Stimulated activated CD4-positive, alpha-beta T cell treated with anti-CD3 and anti-CD28 coated beads, Interleukin-1b, Interleukin-23, amount 100 ng/mL, for 48 hours (primary cell): ENCODE measurements around the gene HYAL3.
"Not testable (repeated sequence)": the region's sequence is repeated elsewhere in the genome, so short reads cannot be mapped to it uniquely, and the experiment has no call there.

ENCODE experiments used
- DNase-seq: peaks from one replicate; pipeline ENCODE4 v3.0.0-alpha.2; 2020

HYAL3 gene

DNA sequence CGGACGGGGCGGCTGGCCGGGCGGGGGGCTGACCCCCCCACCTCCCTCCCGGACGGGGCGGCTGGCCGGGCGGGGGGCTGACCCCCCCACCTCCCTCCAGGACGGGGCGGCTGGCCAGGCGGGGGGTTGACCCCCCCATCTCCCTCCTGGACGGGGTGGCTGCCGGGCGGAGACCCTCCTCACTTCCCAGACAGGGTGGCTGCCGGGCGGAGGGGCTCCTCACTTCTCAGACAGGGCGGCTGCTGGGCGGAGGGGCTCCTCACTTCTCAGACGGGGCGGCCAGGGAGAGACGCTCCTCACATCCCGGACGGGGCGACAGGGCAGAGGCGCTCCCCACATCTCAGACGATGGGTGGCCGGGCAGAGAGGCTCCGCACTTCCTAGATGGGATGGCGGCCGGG lies 12.8 kb upstream of the HYAL3 start:
- not testable (repeated sequence) for DNase-seq

DNA sequence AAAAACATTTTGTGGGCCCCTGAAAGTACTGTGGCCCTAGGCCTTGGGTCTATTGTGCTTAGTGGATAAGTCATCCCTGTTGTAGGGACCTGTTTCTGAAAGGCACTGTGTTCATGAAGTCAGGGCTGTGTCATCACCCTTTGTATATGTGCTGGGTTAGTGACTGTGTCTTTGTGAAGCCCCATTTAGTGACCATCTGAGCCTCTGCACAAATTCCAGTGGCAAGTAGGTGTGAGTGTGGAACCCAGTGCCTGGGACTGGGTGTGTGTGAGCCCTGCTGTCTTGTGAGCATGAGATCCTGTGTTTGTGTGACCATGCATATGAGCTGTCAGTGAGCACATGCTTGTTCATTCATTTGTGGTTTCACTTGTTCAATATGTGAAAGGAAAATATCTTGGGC lies 5.4 kb upstream of the HYAL3 start:
- peak; percentile 43 for DNase-seq

- DNase-seq = no peak
Observed at GRCh38 chr3:50303013-50303815, 4.0 kb upstream of the HYAL3 start, which contains the start of gene HYAL1. Gene HYAL1, minus strand, starts transcription at chr3:50303574. Its CDS starts 618 bp downstream, at chr3:50302956.

- no peak for DNase-seq
Observed at GRCh38 chr3:50302095-50303012, 3.1 kb upstream of the HYAL3 start.

- DNase-seq = no peak
Observed at GRCh38 chr3:50300681-50301254, 1.6 kb upstream of the HYAL3 start.

GRCh38 chr3:50299929-50300680 lies 900 bp upstream of the HYAL3 start:
- no peak for DNase-seq

- no peak for DNase-seq
Observed at GRCh38 chr3:50299638-50299928, 378 bp upstream of the HYAL3 start.

- DNase-seq = no peak
Observed at GRCh38 chr3:50297896-50298725, 1.1 kb downstream of the HYAL3 start.

GRCh38 chr3:50297384-50297775 lies 1.8 kb downstream of the HYAL3 start:
- DNase-seq = no peak

- DNase-seq = no peak
Observed at GRCh38 chr3:50296721-50297383, 2.4 kb downstream of the HYAL3 start.

- DNase-seq = no peak
Observed at GRCh38 chr3:50295553-50296431, 3.4 kb downstream of the HYAL3 start.

DNA sequence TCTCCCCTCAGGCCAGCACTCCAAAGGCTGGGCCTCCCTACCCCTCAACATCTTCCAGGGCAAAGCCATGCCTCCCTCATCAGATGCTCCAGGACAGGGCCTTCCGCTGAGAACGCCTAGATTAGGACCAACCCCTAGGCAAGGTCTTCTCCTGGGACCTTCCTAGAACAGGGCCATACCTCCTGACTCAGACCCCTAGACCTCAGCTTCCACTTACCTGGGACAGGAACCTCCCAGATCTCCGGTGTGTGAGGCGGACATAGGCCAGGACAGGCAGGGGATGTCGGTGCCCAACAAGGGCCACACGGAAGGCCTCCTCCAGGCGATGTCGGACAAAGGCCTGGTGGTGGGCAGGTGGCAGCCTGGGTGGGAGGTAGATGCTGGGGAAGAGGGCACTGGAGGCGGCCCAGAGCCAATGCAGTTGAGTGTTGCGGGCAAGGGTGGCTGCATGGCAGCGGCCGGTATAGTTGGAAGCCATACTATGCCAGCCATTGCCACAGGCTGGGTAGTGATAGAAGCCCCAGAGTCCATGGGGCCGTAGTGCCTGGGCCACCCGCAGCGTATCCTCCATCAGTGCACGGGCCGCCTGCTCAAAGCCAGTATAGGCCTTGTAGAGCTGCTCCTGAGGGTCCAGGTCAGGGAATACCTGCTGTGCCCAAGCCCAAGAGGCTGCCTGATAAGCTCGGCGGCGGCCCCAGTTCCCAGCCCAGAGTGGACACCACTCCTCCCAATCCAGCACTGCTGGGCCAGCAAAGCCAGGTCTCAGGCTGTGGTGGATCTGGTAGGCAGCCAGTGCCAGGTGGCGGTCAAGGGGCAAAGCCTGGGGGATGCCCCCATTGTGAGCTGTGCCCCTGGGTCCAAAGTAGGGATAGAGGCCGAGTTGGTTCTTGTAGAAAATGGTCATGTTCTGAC lies 4.5 kb downstream of the HYAL3 start:
- DNase-seq = no peak

DNA sequence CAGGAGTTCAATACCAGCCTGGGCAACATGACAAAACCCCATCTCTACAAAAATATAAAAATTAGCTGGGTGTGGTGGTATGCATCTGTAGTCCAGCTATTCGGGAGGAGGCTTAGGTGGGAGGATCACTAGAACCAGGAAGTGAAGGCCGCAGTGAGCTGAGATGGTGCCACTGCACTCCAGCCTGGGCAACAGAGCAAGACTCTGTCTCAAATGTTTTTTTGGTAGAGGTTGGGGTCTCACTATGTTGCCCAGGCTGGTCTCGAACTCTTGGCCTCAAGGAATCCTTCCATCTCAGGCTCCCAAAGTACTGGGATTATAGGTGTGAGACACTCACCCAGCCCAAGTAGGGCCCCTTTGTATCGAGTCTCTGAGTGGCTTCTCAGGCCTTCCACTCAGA lies 5.1 kb downstream of the HYAL3 start:
- no peak for DNase-seq

DNA sequence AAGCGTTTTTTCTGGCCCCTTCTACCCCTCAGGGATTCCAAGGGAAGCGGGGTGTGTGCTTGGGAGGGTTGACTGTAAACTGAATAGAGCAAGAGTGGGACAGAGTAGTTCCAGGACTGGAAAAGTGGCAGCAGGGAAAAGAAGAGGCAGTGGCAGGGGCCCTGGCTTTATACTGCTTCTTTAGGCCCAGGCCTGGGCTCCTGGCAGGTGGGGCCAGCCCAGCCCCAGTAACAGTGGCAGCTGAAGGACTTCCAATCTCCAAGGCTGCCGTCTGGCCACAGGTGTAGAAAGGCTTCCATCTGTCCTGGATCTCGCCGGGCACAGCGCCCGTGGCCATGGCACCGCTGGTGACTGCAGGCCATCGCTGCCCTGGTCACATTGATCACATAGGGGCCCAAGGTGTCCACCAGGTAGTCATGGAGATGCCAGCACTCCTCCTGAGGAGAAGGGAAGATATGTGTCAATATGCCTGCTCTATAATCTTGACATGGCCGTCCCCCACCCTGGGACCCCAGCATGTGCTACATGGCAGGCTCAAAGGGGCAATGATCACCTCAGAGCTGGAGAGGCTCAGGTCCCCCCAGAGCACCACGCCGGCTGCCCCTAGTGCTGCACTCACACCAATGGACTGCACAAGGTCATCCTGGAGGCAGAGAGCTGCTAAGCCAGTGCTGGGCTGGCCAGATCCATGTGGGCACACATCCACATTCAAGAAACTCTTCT lies 6.0 kb downstream of the HYAL3 start:
- DNase-seq = no peak

- peak; percentile 97 for DNase-seq
Observed at GRCh38 chr3:50292159-50293078, 6.8 kb downstream of the HYAL3 start, which contains the start of gene IFRD2. Gene IFRD2, minus strand, starts transcription at chr3:50292429. Its CDS starts 155 bp downstream, at chr3:50292274.

DNA sequence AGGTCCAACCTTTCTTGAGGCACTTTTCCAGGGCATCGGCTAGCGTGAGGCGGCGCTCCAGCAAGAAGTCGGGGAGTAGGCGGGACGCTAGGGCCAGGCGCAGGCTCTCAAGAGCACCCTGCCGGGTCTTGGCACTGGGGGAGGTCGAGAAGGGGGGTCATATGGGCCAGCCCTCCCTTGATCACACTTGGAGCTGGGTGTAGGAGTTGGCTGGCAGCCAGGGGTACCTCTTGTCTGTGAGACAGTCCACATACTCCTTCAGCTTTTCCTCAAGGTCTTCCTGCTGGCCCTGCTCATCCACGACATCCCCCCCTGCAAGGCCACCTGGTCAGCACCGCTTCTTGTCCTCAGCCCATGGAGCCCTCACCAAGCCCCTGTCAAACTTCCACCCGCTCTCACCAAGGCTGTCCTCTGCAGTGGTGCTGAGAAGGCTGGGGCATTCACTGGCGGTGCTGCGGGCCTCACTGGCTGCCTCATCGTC lies 9.0 kb downstream of the HYAL3 start:
- no peak for DNase-seq

DNA sequence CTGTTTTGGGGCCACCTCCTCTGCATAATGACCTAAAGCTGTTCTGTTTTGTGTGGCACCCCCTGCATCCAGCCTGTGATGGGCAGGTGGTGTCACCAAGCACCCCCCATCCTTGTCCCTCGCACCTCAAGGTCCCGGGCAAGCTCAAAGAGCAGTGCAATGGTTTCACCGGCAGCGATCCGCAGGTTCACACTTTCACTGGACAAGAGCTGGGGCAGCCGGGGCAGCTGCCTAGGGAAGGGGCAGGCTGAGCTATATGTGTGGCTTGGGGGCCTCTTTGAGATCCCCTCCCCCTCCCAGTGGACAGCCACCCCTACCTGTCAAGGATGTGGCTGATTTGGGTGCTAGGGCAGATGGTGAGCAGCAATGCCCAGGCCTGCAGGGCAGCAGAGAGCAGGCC lies 10.1 kb downstream of the HYAL3 start:
- no peak for DNase-seq
